ENCODE measurements around the gene ARHGAP10. TPM values are rescaled to one million over a fixed set of nuclear protein-coding genes. Genes with fewer than 3 reads are reported as not detected.

Gene ARHGAP10
- total RNA-seq, 1 donor from 2014 or later = 28.0 TPM

DNA sequence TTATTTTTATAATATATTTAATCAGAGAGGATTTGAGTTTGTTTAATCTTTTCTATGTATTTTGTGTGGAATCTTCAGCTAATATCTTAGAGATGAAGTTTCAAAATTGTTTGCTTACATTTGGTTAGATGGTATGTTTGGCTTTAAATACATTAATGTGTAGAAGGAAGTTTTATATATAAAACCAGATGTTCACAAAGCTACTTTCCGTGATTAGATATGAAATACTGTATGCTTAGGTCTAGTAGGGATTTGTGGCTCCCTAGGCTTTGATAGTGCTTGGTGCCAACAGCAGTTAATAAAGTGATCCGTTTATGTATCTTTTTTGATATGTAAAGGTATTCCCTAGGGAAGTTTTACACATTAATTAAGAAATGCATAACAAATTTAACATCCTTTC is 223.0 kb downstream of the ARHGAP10 start:
- no peaks in the 10 kb centered on the region for H3K27me3 Mint-ChIP-seq (ENCODE audit: low read depth, unreplicated experiment)

GRCh38 chr4:147955827-147956558 is 224.1 kb downstream of the ARHGAP10 start:
- H3K36me3 ChIP-seq (ENCODE audit: insufficient read depth, low read length) = peaks cover 3% of the 10 kb centered on the region
- no peaks in the 10 kb centered on the region for H3K4me1 ChIP-seq (ENCODE audit: insufficient read depth, low read length)
- H3K9ac ChIP-seq (ENCODE audit: low read length) = no peak overlapping the region
- no peaks in the 10 kb centered on the region for H3K27me3 ChIP-seq (ENCODE audit: insufficient read depth, low read length)
- H3K4me3 ChIP-seq (ENCODE audit: insufficient read depth, low read depth, low read length) = no peak overlapping the region
- no peaks in the 10 kb centered on the region for H3K9me3 ChIP-seq (ENCODE audit: insufficient read depth, low read depth, low read length)
- Mint-ChIP-seq H3K36me3 (ENCODE audit: low read depth, unreplicated experiment) (peaks cover 9% of the 10 kb centered on the region), H3K27ac (ENCODE audit: unreplicated experiment) (no peak overlapping the region), H3K27me3 (ENCODE audit: low read depth, unreplicated experiment) (no peaks in the 10 kb centered on the region), H3K4me1 (ENCODE audit: low read depth, unreplicated experiment) (peaks cover 4% of the 10 kb centered on the region), H3K4me3 (ENCODE audit: unreplicated experiment) (no peak overlapping the region), H3K9me3 (ENCODE audit: unreplicated experiment) (no peaks in the 10 kb centered on the region)
- H3K27ac ChIP-seq (ENCODE audit: low read depth, low read length) = no peak overlapping the region
- no peak overlapping the region for H3K4me2 ChIP-seq (ENCODE audit: low read length)
- DNase-seq (ENCODE audit: low read depth) (no peak), FAIRE-seq (no peak)
- TF ChIP-seq EZH2 (IDR thresholded peaks at IDR 0.05; ENCODE audit: insufficient read depth, low read length) (no peak), CTCF (IDR thresholded peaks at IDR 0.05; ENCODE audit: insufficient read depth, low read depth, low read length) (no peak)
- H2AFZ ChIP-seq (ENCODE audit: low read depth, low read length) = no peak overlapping the region
- H3K79me2 ChIP-seq (ENCODE audit: insufficient read depth, low read length) = no peaks in the 10 kb centered on the region
- H4K20me1 ChIP-seq (ENCODE audit: insufficient read depth, low read length) = no peaks in the 10 kb centered on the region

More for the DNA sequence above, 223.0 kb downstream of the ARHGAP10 start:
- H3K4me3 Mint-ChIP-seq (ENCODE audit: unreplicated experiment) = no peak overlapping the region
- H3K4me1 Mint-ChIP-seq (ENCODE audit: low read depth, unreplicated experiment) = peaks cover 4% of the 10 kb centered on the region
- H2AFZ ChIP-seq (ENCODE audit: low read depth, low read length) = no peak overlapping the region
- no peaks in the 10 kb centered on the region for H3K4me1 ChIP-seq (ENCODE audit: insufficient read depth, low read length)
- H3K79me2 ChIP-seq (ENCODE audit: insufficient read depth, low read length) = no peaks in the 10 kb centered on the region
- H4K20me1 ChIP-seq (ENCODE audit: insufficient read depth, low read length) = no peaks in the 10 kb centered on the region
- H3K9me3 Mint-ChIP-seq (ENCODE audit: unreplicated experiment) = no peaks in the 10 kb centered on the region
- no peak for DNase-seq (ENCODE audit: low read depth)
- H3K27ac Mint-ChIP-seq (ENCODE audit: unreplicated experiment) = no peak overlapping the region
- no peak for TF ChIP-seq CTCF (IDR thresholded peaks at IDR 0.05; ENCODE audit: insufficient read depth, low read depth, low read length)
- TF ChIP-seq EZH2 (IDR thresholded peaks at IDR 0.05; ENCODE audit: insufficient read depth, low read length) = no peak
- H3K27ac ChIP-seq (ENCODE audit: low read depth, low read length) = no peak overlapping the region
- no peak overlapping the region for H3K4me2 ChIP-seq (ENCODE audit: low read length)
- no peak overlapping the region for H3K4me3 ChIP-seq (ENCODE audit: insufficient read depth, low read depth, low read length)
- no peaks in the 10 kb centered on the region for H3K9me3 ChIP-seq (ENCODE audit: insufficient read depth, low read depth, low read length)
- no peak for FAIRE-seq
- peaks cover 8% of the 10 kb centered on the region for H3K36me3 Mint-ChIP-seq (ENCODE audit: low read depth, unreplicated experiment)
- H3K9ac ChIP-seq (ENCODE audit: low read length) = no peak overlapping the region
- no peaks in the 10 kb centered on the region for H3K27me3 ChIP-seq (ENCODE audit: insufficient read depth, low read length)
- H3K36me3 ChIP-seq (ENCODE audit: insufficient read depth, low read length) = peaks cover 3% of the 10 kb centered on the region

GRCh38 chr4:147957446-147957845 is 225.6 kb downstream of the ARHGAP10 start:
- Histone ChIP-seq H3K27me3 (ENCODE audit: insufficient read depth, low read length) (no peaks in the 10 kb centered on the region), H4K20me1 (ENCODE audit: insufficient read depth, low read length) (peaks cover 8% of the 10 kb centered on the region), H3K9me3 (ENCODE audit: insufficient read depth, low read depth, low read length) (no peaks in the 10 kb centered on the region), H3K4me1 (ENCODE audit: insufficient read depth, low read length) (no peaks in the 10 kb centered on the region), H3K36me3 (ENCODE audit: insufficient read depth, low read length) (no peaks in the 10 kb centered on the region), H3K27ac (ENCODE audit: low read depth, low read length) (no peak overlapping the region), H3K79me2 (ENCODE audit: insufficient read depth, low read length) (no peaks in the 10 kb centered on the region), H3K4me2 (ENCODE audit: low read length) (no peak overlapping the region), H3K9ac (ENCODE audit: low read length) (no peak overlapping the region), H2AFZ (ENCODE audit: low read depth, low read length) (no peak overlapping the region), H3K4me3 (ENCODE audit: insufficient read depth, low read depth, low read length) (no peak overlapping the region)
- FAIRE-seq (no peak), DNase-seq (ENCODE audit: low read depth) (no peak)
- no peak for TF ChIP-seq CTCF (IDR thresholded peaks at IDR 0.05; ENCODE audit: insufficient read depth, low read depth, low read length)
- TF ChIP-seq EZH2 (IDR thresholded peaks at IDR 0.05; ENCODE audit: insufficient read depth, low read length) = no peak
- H3K27me3 Mint-ChIP-seq (ENCODE audit: low read depth, unreplicated experiment) = no peaks in the 10 kb centered on the region
- no peaks in the 10 kb centered on the region for H3K9me3 Mint-ChIP-seq (ENCODE audit: unreplicated experiment)
- no peak overlapping the region for H3K27ac Mint-ChIP-seq (ENCODE audit: unreplicated experiment)
- peaks cover 4% of the 10 kb centered on the region for H3K4me1 Mint-ChIP-seq (ENCODE audit: low read depth, unreplicated experiment)
- no peak overlapping the region for H3K4me3 Mint-ChIP-seq (ENCODE audit: unreplicated experiment)
- peaks cover 9% of the 10 kb centered on the region for H3K36me3 Mint-ChIP-seq (ENCODE audit: low read depth, unreplicated experiment)

Measured in astrocyte (in vitro differentiated cells and primary cell).